Fibroblast of pulmonary artery (primary cell): ENCODE results near the gene TSFM.

Experiments
- DNase-seq: peaks from one replicate; pipeline ENCODE4 v3.0.0-alpha.2; 2010; ENCODE audit warnings: low read depth
- H3K4me3 ChIP-seq: replicated peaks from 2 replicates; pipeline ENCODE4 v1.5.1; 2011; ENCODE audit warnings: low read depth, mild to moderate bottlenecking, control low read depth, low read length, moderate library complexity
- TF ChIP-seq, protein P1 (sequence below): IDR thresholded peaks from 2 replicates; pipeline ENCODE4 v1.5.1; 2011; ENCODE audit warnings: mild to moderate bottlenecking, control low read depth, low read length, inconsistent platforms; ENCODE audit errors: missing control alignments

The TSFM gene

DNA sequence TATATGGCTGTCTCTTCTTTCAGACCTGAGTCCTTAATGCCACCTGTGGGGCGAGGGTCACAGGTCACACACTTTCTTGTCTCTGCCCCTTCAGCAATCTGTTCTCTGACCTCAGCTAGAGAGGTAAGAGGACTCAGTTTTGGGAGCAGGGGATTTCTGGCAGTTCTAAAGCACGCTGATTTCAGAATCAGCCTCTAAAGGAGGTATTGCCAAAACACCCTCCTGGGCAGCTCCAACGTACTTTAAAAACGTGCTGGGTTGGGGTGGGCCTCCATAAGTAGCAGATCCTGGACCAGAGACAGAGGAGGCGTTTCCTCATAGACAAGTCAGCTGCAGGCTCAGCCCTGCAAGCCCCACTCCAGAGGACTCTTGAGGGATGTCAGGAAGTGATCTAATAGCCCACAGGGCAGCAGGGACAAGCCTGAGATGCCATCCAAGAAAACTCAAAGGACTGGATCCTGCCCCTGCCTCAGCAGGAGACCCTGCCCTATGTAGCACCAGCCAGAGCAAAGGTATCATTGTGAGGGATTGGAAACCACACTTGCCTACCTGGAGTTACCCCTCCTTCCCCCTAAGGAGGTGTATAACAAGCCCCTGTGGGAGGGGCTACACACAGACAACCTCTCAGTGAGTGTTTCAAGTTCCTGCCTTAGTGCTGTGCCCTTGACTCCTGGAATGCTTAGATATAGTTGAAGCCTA lies 55.4 kb downstream of the TSFM start:
- DNase-seq: peak; percentile 79
- TF ChIP-seq, protein P1, sequence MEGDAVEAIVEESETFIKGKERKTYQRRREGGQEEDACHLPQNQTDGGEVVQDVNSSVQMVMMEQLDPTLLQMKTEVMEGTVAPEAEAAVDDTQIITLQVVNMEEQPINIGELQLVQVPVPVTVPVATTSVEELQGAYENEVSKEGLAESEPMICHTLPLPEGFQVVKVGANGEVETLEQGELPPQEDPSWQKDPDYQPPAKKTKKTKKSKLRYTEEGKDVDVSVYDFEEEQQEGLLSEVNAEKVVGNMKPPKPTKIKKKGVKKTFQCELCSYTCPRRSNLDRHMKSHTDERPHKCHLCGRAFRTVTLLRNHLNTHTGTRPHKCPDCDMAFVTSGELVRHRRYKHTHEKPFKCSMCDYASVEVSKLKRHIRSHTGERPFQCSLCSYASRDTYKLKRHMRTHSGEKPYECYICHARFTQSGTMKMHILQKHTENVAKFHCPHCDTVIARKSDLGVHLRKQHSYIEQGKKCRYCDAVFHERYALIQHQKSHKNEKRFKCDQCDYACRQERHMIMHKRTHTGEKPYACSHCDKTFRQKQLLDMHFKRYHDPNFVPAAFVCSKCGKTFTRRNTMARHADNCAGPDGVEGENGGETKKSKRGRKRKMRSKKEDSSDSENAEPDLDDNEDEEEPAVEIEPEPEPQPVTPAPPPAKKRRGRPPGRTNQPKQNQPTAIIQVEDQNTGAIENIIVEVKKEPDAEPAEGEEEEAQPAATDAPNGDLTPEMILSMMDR: no peak
- peak overlapping the region; percentile 22 for H3K4me3 ChIP-seq

DNA sequence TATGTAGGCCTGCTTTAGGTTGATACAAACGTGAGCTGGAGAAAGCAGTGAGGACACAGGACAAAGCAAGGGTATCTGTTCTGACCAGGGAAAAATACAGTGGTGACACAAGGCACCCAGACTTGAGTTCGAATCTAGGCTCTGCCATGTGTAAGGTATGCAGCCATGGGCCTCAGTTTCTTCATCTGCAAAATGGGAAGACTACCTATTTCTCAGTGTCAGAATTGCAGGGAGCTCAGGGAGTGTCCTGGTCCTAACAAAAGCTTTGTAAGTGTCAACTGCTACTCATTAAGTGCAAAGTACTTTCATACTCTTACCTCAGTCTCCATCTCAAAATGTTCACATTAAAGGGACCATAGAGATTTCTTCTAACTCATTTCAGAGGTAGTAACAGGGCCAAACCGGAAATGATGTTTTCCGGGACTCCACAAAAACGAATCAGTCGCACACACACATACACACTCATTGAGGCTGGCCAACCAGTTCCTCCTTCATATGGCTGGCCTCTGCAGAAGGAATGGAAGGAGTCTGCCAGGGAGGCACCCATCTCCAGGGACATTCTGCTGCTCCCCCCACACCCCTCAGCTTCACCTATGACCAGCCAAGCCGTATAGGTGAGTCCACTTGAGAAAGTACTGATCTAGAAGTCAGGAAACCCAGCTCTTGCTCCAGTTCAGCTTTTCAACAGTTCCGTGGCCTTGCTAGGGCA lies 56.2 kb downstream of the TSFM start:
- H3K4me3 ChIP-seq: no peak overlapping the region
- peak; percentile 67 for DNase-seq
- TF ChIP-seq, protein P1: no peak

DNA sequence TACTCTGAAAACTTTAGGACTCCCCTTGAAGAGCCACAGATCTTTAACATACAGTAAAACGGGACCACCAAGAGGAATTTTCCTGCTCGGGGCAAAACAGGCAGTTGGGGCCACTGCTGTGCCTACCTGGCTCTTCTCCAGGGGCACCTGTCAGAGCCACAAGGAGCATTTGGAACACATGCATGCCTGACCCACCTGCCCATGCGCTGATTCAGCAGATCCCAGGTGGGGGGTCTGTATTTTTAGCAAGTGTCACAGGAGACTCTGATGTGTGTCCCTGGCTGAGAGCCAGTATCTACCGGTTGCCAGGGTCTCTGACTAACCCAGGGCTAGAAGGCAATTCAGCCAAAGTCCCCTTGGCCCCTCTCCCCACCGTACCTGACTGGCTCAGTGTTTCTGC lies 57.4 kb downstream of the TSFM start:
- TF ChIP-seq, protein P1: no peak
- DNase-seq: no peak
- no peak overlapping the region for H3K4me3 ChIP-seq

DNA sequence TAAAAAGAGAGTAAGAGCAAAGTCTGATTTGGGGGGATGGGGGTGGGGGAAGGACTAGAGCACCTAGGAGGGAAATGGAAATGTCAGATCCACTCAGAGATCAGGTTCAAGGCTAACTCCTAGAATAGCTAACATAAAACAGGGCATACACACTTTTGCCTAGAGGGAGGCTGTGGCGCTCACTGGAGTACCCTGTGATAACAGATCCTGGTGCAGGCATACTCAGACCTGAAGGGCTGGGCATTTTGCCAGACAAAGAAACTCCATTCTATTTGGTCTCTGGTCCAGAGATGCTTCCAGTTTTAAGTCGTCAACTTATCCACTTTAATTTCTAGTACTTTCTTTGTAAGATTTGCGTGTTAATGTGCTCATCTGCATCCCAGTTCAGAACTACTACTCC lies 58.1 kb downstream of the TSFM start:
- no peak overlapping the region for H3K4me3 ChIP-seq
- TF ChIP-seq, protein P1: no peak
- DNase-seq: peak; percentile 56

DNA sequence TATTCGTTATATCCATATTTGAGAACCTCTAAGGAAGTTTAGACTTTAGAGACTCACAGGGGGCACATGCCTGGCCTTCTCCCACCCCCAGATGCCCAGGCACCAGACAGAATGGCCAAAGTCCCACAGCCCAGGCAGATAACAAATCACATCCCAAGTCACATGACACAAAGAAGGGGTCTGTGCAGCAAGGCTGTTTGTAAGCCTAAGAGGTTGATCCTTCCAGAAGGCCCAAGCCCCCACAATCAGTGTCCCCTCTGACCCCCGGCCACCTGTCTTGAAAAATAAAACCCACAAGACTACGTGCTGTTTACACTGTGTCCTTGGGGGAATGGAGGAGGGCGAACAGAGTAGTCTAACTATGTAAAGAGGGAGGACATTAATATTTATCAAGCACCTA lies 58.9 kb downstream of the TSFM start:
- no peak overlapping the region for H3K4me3 ChIP-seq
- TF ChIP-seq, protein P1: no peak

DNA sequence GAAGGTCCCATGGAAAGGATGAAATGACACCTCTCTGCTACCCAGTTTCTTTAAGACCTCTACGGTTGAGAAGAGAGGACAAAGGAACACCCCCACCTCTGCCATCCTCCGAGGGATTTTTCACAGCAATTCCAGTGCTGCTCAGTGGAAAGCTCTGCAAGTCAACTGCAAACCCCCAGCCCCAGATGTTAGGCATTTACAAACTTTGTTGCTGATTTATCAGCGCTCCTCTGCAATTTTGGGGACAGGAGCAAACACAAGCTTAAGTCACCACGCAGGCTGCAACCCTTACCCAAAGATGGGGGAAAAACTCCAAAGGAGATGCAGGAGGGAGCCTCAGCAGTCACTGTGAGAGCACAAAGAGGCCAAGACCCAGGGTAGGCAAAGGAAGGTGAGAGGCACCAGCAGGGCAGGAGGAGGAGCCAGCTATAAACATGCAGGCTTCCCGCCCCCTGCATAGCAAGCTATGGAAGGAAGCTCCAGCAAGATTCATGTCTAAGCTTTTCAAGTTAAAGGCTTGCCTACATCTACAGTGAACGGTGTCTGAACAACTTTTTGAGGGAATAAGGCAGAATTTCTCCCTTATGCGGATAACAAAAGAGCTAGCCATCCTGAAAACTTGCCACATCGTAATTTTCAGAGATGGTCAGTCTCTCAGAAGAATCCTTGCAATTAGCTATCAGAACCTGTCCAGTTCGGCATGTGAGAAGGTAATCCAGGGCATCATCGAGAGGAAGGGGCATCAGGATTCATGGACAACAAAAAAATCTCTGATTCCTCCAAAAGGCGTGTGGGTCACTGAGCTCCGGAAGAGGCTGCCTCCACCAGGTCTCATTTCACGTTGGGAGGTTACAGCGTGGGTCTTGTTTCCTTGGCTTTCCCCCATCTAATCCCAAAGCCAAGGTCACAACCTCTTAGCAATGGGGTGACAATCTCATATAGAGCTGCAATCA lies 60.0 kb downstream of the TSFM start:
- TF ChIP-seq, protein P1: no peak
- peak overlapping the region; percentile 98 for H3K4me3 ChIP-seq
- no peak for DNase-seq

More for the DNA sequence above, 58.9 kb downstream of the TSFM start:
- no peak for DNase-seq
